Left hindlimb (tissue), 1 donor: Measurements from ENCODE around the gene IQGAP3.
"Not testable (repeated sequence)": the region's sequence is repeated elsewhere in the genome, so short reads cannot be mapped to it uniquely, and the experiment has no call there.

Source experiments
- DNase-seq: peaks from one replicate; pipeline ENCODE4 v3.0.0-alpha.2; 2018

IQGAP3 gene

DNA sequence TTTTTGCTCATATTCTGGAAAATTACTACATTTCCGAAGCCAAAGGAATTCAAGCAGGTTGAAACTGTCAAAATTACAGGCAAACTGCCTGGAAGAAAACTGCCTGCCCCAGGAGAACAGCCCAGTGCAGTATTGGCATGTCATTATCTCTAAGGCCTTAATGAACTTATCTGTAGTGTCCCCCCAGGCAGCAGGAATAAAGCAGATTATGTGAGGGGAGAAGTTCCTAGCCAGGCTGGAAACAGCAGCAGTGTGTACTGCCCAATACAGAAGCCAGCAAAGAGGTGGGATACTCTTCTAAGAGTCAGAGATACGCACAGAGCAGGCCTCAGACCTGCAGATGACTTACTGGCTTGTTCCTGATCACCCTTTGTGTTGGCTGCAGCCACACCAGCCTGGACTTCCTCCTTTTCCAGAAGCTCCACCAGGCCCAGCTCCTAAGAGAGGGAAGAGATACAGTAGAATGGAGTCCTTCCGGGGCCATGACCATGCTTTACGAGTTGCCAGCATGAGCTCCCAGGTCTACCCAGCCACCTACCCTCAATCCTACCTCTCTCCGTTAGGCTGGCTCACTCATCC is 11.7 kb downstream of the IQGAP3 start:
- no peak for DNase-seq

DNA sequence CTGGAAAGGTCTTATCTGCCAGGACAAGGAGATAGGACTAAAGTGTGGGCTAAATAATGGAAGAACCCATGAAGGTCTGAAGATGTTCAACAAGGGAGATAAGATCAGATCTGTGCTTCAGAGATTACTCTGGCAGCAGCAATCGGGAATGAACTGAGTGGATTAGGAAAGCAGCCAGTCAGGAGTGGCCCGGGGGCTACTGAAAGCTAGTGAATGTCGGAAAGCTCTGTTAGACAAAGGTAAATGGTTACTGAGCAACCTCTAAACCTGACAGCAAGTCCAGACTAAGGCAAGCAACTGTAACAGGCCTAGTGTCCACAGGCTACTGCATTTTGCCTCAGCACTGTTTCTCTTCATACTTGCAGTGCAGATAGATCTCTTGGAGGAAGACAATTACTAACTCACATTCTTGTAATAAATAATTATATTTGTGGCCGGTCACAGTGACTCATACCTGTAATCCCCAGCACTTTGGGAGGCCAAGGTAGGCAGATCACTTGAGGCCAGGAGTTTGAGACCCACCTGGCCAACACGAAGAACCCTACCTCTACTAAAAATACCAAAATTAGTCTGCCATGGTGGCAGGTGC is 12.5 kb downstream of the IQGAP3 start:
- no peak for DNase-seq

DNA sequence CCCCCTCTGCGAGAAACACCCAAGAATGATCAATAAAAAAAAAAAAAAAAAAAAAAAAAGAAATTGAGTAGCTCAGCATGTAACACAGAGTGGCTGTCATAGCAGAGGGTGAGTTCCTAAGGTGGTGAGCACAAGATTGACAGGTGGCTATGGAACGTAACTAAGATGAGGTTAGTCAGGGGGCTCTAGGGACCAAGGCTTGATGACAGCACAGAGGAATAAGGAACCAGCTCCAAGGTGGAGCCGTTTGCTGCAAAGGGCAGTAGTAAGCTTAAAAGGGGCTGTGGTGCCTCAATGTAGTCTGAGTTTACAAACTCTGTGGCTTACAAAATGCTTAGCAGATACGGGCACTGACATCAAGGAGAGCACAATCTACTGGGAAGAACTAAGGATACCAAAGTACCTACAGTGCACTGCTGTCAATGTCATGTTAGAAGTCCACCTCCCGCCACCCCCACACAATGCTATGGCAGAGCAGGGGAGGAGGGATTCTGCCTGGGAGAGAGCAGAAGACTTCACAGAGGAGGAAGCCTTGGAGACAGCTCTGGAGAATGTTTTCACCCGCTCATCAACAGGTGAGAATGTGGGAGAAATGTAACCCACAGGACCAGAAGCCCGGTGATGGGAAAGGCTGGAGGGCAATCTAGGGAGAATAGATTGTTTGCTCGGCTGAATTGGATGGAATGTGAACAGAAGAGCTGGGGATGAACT is 13.1 kb downstream of the IQGAP3 start:
- DNase-seq = no peak

DNA sequence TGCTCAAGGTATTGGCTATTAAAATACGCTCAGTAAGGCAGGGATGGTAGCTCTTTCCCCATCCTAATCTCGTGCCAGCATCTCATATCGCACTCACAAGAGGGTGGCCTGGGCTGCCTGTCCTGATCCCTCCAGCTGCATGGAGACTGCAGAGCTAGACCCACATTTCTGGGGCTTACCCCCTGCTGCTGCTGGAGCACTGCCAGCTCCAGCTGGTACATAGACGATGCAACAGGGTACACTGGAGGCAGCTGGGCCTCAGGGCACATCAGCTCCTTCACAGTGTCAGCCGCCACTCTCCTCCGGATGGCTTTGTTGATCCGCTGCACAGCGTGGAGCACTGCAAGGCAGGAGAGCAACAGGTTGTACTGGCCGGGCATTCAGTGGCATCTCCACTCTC is 16.0 kb downstream of the IQGAP3 start:
- DNase-seq = no peak

DNA sequence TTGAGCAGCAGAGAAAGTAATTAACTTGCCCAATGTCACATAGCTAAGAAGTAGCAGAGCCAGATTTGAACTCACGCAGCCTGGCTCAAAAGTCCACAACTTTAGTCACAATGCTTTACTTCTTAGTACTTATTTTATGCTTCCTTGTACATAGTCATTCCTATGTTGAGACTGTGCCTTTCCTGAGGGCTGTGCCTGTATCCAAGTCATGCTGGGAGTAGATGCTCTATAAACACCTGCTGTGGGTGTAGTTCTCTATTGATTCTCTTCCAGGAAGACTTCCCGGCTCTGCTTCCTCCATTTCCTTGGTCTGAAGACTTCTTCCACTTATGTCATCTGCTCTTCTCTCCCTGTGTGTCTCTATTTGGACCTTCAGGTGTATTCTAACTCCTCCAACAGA is 16.6 kb downstream of the IQGAP3 start:
- DNase-seq = no peak

DNA sequence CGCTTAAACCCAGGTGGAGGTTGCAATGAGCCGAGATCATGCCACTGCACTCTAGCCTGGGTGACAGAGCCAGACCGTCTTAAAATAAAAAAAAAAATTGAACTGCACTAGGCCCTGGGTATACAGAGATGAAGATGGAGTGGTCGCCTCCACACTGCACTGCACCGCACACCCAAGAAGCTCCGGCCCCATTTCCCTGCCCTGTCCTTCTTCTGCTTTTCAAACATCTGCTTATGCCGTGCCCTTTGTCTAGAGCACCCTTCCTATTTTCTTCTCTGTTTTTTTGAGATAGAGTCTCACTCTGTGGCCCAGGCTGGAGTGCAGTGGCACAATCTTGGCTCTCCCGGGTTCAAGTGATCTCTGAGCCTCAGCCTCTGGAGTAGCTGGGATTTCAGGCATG is 17.4 kb downstream of the IQGAP3 start:
- DNase-seq = no peak

DNA sequence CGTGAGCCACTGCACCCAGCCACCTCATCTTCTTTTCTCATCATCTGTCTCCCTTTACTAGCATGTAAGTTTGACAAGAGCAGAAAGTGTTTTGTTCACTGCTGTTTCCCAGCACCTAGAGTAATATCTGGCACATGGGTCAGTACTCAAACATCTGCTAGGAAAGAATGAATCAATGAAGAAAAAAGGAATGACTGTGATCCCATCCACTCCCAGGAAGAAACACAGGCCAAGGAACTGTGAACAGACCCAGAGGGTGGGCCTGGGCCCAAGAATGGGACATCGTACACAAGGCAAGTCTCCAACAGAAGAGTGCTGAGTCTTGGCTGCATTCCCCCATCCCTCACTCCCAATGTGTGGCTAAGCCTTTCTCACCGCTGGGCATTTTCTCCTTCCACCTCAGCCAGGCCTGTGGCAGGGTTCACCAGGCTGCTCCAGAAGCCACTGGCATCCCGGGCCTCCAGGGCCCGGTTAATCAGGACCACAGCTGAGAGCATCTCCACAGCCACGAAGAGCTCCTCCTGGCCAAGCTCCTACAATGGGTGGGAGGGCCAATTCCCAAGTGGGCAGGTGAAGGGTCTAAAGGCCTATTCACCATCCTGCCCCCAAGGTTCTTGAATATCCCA is 18.4 kb downstream of the IQGAP3 start:
- no peak for DNase-seq

DNA sequence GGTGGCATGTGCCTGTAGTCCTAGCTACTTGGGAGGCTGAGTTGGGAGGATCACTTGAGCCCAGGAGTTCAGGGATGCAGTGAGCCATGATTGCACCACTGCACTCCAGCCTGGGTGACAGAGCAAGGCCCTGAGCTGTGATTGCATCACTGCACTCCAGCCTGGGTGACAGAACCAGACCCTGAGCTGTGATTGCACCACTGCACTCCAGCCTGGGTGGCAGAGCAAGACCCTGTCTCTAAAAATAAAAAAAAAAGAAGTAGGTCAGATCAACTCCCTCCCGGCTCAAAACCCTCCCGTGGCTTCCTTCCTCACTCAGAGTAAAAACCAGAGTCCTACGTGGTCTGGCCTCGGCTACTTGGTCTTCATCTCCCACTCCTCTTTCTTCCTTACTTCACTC is 19.4 kb downstream of the IQGAP3 start:
- DNase-seq = not testable (repeated sequence)

DNA sequence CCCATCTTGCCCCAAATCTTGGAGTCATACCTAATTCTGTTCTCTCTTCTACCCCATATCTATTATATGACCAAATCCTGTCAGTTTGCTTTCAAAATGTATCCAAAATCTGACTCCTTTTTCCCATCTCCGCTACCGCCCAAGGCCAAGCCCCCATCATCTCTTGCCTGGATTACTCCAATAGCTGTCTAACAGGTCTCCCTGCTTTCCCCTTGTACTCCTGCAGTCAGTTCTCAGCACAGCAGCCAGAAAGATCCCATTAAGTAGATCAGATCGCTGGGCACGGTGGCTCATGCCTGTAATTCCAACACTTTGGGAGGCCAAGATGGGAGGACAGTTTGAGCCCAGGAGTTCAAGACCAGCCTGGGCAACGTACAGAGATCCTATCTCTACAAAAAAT is 19.8 kb downstream of the IQGAP3 start:
- no peak for DNase-seq

DNA sequence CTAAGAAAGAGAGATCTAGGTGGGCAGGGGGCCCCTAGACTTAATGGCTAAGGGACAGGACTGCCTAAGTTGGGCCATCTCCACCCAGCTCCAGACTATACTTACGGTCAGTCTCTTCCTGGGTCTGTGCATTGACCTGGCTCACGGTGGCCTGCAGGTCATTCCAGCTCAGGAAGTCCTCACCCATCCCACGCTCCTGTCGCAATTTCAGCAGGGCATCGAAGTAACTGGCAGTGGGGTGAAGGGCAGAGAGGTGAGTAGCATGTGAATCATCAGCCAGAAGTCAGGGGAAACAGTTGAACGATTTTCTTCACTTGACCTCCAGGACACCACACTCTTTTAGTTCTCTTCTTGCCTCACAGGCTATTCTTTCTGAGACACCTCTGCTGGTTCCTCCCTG is 20.5 kb downstream of the IQGAP3 start:
- DNase-seq = no peak

DNA sequence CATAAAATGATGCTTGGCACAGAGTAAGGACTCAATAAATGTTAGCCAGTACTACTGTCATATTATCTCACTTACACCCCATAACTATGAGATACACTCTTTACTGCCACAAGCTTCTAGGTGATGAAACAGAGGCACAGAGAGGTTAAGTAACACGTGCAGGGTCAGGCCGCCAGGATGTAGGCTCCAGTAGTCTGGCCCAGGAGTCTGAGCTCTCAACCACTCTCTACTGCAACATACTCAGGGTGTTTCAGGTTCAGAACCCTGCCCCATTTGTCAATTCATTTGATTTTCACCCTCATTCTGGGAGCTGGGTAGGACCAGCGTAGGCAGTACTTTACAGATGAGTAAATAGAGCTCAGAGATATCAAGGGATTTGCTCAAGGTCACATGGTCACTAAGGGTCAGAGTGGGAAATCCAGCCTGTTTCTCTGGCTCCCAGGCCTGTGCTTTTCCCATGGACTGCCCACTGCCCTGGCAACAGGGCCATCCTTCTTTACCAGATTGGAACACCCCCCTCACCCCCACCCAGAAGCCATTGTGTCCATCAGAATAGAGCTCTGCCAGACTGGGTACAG is 21.2 kb downstream of the IQGAP3 start:
- no peak for DNase-seq

DNA sequence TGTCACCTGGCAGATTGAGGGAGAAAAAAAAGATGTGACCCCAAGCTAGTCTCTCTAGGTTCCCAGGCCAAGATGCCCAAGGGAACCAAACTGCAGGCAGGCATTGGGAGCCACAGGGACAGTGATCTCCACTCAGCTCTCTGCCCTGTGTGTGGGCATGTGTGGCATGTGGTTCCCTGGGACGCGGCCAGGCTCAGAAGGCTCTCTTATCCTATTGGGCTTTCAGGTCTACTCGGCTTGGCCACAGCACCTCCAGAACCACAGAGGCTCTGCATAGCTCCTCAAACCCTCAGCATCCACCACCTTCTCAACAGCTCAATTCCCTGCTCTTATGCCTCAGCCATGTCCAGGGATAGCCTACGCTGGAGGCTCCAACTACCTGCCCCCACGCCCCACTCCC is 22.0 kb downstream of the IQGAP3 start:
- DNase-seq = no peak

DNA sequence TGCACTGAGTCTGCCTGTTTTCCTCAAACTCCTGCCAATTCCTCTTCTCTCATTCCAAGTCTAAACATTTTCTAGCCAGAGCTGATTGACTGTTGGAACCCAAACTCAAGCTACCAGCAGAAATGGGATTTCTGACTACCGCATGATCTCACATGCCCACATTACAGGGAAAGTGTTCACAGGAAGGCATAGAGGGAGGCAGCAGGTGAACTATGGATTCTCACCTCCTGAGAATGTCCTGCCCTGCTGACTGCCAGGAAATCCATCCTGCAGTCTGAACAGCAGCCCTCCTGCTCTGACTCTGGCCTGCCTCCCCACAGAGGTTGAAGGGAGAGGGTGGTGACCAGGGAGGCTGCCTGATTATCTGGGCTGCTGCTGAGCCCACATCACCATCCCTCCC is 22.5 kb downstream of the IQGAP3 start:
- no peak for DNase-seq

DNA sequence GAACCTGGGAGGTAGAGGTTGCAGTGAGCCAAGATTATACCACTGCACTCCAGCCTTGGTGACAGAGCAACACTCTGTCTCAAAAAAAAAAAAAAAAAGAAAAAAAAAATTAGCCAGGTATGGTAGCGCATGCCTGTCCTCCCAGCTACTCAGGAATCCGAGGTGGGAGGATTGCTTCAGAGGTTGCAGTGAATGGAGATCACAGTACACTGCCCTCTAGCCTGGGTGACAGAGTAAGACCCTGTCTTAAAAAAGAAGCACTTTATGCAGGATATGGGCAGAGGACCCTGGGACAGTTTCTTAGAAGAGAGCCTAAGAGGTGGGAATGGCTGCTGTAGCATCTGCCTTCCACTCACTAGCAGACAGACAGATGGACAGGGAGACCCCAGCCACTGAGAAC is 23.0 kb downstream of the IQGAP3 start:
- no peak for DNase-seq

DNA sequence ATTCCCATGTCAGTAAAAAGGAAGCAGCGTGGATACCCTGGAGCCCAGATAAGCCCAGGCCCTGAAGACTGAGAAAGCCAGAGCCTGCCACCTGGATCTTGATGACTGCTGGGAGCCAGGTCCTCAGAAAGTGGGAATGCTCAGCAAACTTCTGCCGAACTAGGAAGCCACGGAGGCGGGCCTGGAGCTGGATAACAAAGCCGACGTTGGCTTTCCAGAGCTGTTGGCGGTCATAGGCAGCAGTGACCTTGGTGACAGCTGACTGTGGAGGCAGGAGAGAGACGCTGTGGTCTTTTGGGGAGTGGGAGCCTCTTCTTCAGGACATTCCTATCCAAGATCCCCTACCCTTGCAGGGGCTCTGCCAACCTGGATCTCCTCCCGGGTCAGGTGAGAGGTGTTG is 24.4 kb downstream of the IQGAP3 start:
- DNase-seq = no peak

DNA sequence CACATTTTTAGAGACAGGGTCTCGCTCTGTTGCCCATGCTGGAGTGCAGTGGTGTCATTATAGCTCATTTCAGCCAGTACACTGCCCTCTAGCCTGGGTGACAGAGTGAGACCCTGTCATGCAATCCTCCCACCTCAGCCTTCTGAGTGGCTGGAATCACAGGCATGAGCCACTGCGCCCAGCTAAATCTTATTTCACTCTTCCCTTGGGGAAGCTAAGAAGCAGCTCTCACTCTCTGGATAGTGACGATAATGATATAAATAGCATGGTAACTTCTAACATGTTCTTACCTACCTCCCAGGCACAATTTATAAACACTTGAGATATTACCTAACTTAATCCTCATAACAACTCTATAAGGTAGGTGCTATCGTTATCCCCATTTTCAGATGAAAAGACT is 24.9 kb downstream of the IQGAP3 start:
- DNase-seq = no peak

DNA sequence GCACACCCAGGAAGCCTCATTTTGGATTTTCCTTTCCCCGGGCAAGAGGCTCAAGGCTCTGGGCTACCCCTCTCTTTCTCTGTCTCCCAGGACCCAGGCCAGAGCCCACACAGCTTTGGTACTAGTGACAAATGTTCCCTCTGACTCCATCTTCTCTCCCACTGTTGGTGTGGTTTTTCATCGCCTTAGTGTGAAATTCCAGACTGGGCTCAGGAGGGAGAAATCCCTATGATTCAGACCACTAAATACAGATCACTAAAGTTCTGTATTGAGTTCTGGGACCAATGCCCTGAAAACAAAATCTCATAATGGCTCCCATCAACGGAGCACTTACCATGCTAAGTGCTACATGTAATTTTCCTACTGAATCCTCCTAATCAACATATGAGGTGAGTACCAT is 26.1 kb downstream of the IQGAP3 start:
- no peak for DNase-seq

DNA sequence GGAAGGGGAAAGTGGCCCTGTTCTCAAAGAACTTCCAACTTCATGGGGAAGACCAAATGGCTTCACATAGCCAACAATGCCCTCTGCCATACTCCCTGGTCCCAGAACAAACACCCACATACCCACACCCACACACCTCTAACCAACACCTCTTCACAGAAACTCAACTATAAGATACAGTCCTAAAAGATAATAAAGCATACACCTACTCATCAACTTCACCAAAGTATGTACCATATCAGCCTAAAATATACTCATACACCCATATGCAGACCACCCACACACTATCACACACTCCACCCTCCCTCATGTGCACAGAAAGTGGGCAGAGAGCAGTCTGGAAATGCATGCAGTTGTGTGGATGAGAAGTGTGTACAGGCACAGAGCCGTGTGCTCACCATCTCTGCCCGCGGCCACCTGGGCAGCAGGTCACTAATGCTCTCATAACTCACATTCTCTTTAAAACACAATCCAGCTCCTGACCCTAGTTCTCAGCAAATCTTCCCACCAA is 27.7 kb downstream of the IQGAP3 start:
- no peak for DNase-seq

DNA sequence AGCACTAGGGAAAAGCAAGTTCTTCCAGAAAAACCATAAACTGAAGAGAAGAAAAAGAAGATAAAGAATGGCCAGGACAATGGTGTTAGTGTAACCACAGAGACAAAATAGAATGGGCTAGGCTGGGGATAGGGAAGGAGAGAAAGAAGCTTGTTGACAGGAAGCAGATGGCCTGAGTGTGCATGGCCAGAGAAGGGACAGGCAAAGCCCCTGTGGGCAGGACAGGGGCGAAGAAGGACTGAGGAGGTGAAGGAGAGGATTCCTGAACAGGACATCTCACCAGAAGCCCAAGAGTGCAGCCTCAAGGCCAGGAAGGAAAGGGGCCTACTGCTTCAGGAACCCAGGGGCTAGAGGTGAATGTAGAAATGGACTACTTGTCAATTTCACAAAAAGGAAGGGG is 29.3 kb downstream of the IQGAP3 start:
- DNase-seq = no peak

DNA sequence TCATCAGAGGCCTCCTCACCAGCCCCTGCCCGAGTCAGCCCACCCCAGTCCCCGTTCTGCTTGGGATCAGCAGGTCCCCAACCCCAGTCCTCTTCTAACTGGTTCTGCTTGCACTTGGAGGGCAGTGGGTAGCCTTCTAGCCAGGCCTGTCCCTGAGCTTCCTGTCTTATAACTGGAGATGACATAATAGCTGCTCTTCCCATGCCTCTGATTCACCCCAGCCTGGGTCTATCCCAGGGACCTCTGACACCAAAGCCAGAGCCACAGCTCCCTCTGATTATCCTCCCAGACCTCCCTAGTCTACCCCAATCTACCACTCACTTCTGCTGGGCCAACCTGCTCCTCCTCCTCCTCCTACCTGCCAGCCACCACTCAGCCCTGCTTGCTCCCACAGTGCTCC is 31.4 kb downstream of the IQGAP3 start:
- DNase-seq = no peak

DNA sequence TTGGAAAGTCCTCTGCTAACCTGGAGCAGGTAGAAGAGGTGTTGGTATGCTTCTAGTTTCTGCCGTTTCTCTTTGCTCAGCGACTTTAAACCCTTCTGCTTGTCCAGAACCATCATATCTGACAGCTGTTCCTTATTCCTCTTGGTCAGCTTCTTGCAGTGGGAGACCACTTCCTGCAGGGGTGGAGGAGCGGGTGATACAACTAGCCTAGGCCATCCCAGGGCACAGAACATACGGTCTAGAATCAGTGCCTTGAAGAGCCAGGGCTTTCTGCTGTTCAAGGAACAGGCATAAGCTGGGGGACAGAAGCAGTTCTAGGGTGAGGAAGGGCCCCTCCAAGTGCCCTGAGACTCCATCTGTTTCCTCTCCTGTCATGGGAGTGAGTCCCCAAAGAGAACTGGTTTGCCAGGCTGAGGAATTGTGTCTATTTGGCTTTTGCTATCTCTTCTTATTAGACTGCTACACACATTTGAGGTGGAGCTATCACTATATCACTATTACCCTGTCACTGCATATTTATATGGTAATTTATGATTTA is 32.5 kb downstream of the IQGAP3 start:
- no peak for DNase-seq

DNA sequence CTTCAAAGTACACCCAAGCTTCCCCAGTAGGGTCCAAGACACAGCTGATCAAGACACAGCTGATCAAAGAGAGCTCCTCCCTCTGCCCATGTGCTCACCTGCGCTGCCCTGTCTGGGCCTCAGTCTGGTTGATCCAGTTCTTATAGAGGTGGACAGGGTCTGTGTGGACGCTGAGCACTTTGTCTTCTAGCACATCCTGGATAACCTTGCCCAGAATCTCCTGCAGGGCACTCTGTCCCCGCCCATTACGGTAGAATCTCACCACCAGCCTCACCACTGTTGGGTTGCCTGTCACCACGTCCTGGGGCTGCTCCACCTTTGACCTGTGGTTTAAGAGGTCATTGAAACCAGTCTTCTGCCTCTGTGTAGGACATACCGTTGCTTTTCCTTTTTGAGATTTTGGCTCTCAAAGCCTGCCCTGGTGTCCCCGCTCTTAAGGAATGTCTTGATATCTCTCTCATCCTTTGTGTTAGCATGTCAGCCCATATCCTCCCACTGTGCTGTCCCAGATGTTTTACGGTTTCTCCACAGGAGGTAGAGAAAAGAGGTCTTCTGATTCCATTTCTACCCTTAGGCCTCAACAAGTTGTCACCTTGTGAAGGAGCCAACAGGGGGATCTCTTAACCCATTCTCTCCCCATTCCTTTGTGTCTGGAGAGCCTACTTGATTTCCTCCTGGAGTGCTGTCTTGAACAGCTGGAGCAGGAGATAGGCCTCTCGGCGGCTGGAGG is 33.5 kb downstream of the IQGAP3 start:
- DNase-seq = no peak

DNA sequence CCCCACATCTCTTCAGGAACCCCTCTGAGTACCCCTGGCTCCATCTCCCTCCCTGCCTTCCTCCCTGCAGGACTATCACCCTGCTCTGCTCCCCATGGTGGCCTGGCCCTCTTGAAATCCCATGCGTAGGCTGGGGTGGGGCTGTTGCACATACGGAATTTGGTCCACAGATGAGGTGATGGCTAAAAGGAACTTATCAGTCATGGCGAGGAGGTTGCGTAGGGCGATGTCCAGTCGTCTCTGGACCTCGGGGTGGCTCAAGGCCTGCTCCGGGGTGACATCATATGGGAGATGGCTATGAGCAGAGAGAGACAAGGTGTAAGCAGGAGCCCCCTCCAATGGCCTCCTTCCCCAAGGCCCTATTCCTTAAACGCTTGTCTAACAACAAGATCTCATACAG is 35.3 kb downstream of the IQGAP3 start:
- DNase-seq = no peak
